Stimulated activated CD8-positive, alpha-beta memory T cell treated with anti-CD3 and anti-CD28 coated beads, Interleukin-7, amount 100 ng/mL, for 24 hours (primary cell): ENCODE measurements around the gene QSOX1.
A peak's percentile ranks its signal among the peaks of the same experiment; 100 is the strongest.

Experiments
- DNase-seq: peaks from one replicate; pipeline ENCODE4 v3.0.0-alpha.2; 2020; ENCODE audit warnings: low read depth

QSOX1 gene

DNA sequence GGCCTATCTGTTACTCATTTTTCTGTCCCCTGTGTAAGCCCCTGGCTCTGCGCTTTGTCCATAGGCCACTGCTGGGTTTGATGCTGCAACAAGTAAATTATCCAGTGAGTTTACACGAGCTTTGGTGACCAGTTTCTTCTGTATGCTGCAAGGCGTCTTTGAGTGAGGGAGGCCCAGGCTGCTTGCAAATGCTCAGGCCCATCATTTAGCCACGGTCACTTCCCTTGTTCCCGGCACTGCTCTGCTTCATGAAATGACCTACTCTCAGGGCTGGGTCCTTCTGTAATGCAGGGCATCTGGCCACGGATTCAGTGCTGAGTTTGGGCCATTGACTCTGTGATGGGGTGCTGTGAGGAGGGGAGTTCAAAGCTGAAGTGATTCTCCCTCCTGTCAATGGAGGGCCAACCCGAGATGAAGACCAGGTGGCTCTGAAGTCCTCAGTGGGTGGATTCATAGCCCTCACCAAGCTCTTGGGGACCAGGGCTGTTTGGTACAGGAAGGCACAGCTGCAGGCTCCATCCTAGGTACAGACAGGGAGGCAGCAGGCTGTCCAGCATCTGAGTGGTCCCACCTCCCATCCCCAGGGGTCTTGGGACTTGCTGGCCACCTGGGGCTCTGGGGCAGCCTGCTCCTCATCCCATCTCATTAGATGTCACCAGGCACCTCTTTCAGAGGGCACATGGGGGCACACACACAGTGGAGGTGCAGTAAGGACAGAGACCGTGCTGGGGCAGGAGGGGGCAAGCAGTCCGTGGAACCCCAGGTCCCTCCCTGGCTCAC is 97.0 kb downstream of the QSOX1 start:
- DNase-seq = no peak

DNA sequence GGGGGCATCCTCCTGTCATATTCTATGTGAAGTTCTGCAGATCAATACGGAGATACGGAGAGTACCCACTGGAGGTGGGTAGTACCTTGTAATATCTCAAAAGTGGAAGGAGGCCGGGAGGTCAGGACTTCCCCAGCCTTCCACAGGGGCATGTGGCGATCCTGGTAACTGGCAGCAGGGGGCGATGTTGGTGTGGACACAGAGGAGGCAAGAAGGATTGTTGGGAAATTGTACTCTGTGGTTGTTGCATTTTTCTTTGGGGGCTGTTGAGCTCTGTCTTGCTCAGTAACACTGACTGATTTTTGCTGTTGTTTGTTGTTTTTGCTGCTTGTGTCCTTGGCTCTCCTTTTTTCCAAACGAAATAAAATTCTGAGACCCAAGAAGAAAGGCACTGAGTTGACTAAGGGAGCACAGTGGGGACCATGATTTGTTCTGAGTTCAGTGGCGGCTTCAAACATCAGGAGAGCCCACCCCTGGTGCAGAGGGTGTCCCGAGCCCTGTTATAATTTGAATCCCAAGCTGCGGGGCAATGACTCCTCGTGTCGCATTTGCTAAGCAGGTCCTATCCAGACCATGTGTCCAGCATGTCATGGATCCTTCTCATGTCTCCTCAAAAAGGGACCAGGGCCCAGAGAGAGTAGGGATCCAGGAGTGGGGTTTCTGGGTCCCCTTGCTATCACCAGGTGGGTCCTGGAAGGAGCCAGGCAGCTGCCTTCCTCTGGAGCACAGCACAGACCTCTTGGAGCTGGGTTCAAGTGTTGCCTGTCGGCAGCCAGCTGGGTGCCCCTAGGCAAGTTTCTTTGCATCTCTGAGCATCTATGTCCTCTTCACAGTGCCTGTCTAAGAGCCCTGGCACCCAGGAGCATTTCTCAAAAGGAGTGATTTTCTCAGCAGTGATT is 98.2 kb downstream of the QSOX1 start:
- peak; percentile 50 for DNase-seq
